Activated CD8-positive, alpha-beta T cell treated with anti-CD3 and anti-CD28 coated beads, Interleukin-2, amount 10 ng/mL, durations not matched to agents 7 days and 5 days (primary cell): ENCODE measurements around the gene C16orf92. TPM values are rescaled to one million over a fixed set of nuclear protein-coding genes. Genes with fewer than 3 reads are reported as not detected.
A peak's percentile ranks its signal among the peaks of the same experiment; 100 is the strongest.

Experiments used
- ATAC-seq: fragments of 150-1000 bp; cut with Tn5 transposase; one replicate; pipeline ENCODE4 v1.10.0; 2021; ENCODE audit warnings: moderate library complexity
- CTCF ChIA-PET: fragments of 350-600 bp; sonication (Branson Sonifier 250); formaldehyde crosslinking; loops from one replicate; lab custom pipeline; 2021; ENCODE audit warnings: antibody characterized with exemption; lab: Charles Lee
- POLR2A ChIA-PET: fragments of 350-600 bp; sonication (Branson Sonifier 250); formaldehyde crosslinking; loops from one replicate; lab custom pipeline; 2021; ENCODE audit warnings: antibody characterized with exemption; lab: Charles Lee
- DNase-seq: peaks from one replicate; pipeline ENCODE4 v3.0.0-alpha.2; 2020
- H3K27ac Mint-ChIP-seq: one replicate; pipeline ENCODE4 v1.8.0; 2021; ENCODE audit warnings: mild to moderate bottlenecking, mixed read lengths
- H3K27me3 Mint-ChIP-seq: one replicate; pipeline ENCODE4 v1.8.0; 2021; ENCODE audit warnings: low read depth, mixed read lengths
- H3K36me3 Mint-ChIP-seq: one replicate; pipeline ENCODE4 v1.8.0; 2021; ENCODE audit warnings: low read depth, mixed read lengths
- H3K4me1 Mint-ChIP-seq: one replicate; pipeline ENCODE4 v1.8.0; 2021; ENCODE audit warnings: low read depth, mixed read lengths
- H3K4me3 Mint-ChIP-seq: one replicate; pipeline ENCODE4 v1.8.0; 2021; ENCODE audit warnings: mild to moderate bottlenecking, mixed read lengths
- H3K9me3 Mint-ChIP-seq: one replicate; pipeline ENCODE4 v1.8.0; 2022; ENCODE audit warnings: mixed read lengths; ENCODE audit not compliant: insufficient read depth
- total RNA-seq, 2 experiments: library from RNA; stranded (reverse); gene quantifications; one replicate each; pipeline ENCODE4 v1.2.3, GENCODE V29; 2021

Gene C16orf92
- total RNA-seq, 2 experiments from 2014 or later, result not detected

DNA sequence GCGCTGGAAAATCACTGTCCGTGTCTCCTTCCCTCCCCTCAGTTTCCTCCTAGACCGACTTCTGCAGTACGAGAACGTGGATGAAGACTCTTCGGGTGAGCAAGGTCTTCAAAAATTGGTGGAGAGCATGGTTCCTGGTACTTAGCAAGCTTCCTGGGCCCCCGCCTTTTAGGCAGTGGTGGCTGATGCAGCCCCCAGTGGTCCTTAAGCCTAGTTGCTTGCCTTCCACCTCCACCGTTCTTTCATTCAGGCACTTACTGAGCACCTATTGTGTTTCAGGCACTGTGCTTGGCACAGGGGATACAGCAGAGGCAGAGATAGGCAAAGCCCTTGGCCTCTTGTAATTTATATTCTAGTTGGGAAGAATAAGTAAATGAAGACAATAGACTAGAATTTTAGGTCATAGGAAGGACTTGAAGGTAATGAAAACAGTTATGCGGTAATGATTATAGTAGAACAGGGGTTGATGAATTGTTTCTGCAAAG is 26.2 kb upstream of the C16orf92 start:
- H3K4me3 Mint-ChIP-seq, result peak overlapping the region; percentile 99
- DNase-seq (peak; percentile 35), ATAC-seq (no peak)
- CTCF ChIA-PET, result interaction anchor here (1.1 to 3.0 kb wide), 7 partner anchors 9 to 207 kb away, joined by 3 to 11 read pairs (median 4); partner anchors contain the start of genes KIF22 and TAOK2
- peaks cover 51% of the 10 kb centered on the region for H3K36me3 Mint-ChIP-seq
- no peaks in the 10 kb centered on the region for H3K9me3 Mint-ChIP-seq
- no peaks in the 10 kb centered on the region for H3K27me3 Mint-ChIP-seq
- H3K4me1 Mint-ChIP-seq, result peaks cover 33% of the 10 kb centered on the region
- peak overlapping the region; percentile 96 for H3K27ac Mint-ChIP-seq
- POLR2A ChIA-PET, result interaction anchor here (0.6 to 5.0 kb wide), 5 partner anchors 23 to 328 kb away, joined by 3 to 48 read pairs (median 13); partner anchors contain the start of genes KCTD13, KIF22, TAOK2 and TMEM219

DNA sequence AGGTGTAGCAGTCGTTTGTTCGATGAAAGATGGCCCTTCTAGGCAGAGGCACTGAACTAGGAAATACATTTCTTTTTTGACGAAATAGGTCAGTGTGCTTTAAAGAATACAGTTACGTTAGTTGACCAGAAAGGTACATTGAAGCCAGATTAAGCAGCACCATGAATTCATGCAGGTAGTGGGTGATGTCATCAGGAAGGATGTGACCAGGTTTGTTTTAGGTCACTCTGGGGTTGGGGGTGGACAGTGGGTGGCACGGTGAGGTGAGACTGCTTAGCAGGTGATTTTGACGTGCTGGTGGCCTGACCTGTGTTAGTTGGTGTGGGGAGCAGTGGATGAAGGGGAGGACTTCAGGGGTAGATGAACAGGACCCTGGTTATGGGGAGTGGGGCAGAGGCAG is 23.4 kb upstream of the C16orf92 start:
- Mint-ChIP-seq H3K36me3 (peaks cover 46% of the 10 kb centered on the region), H3K4me3 (no peak overlapping the region), H3K27ac (no peak overlapping the region), H3K9me3 (no peaks in the 10 kb centered on the region), H3K4me1 (peaks cover 24% of the 10 kb centered on the region), H3K27me3 (no peaks in the 10 kb centered on the region)
- ChIA-PET CTCF (no interaction called here), POLR2A (no interaction called here)
- ATAC-seq (no peak), DNase-seq (no peak)

DNA sequence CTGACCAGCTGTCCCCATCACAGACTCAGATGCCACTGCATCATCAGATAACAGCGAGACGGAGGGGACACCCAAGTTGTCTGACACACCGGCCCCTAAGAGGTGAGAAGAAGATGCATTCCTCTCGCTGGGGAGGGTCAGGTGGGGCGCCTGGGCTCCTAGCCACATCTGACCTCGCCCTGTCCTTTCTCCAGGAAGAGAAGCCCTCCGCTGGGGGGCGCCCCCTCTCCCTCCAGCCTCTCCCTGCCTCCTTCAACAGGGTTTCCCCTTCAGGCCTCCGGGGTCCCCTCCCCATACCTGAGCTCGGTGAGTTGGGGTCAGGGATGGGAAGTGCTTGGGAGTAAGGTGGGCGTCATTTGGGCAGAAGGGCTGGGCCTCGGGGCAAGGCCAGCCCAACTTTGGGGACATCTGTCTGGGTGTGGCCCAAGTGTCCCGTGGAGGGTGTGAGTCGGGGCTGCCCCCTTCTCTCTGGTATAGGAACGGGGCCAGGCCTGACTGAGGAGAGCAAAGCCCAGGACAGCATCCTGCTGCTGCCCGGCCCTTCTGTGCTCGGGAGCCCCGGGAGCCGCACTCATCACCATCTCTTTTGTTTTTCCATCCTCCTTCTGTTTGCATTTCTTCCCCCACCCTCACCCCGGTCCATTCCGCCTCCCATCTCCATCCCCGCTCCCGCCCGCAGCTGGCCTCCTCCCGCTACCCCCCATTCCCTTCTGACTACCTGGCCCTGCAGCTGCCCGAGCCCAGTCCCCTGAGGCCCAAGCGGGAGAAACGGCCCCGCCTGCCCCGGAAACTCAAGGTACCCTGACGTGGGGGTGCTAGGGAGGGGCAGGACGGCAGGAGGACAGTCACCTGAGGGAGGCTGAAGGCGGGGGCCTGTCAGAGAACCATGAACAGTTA is 22.0 kb upstream of the C16orf92 start:
- CTCF ChIA-PET, result no interaction called here
- H3K9me3 Mint-ChIP-seq, result no peaks in the 10 kb centered on the region
- no peak overlapping the region for H3K27ac Mint-ChIP-seq
- DNase-seq, result no peak
- peaks cover 45% of the 10 kb centered on the region for H3K36me3 Mint-ChIP-seq
- ATAC-seq, result no peak
- POLR2A ChIA-PET, result no interaction called here
- H3K4me3 Mint-ChIP-seq, result no peak overlapping the region
- H3K4me1 Mint-ChIP-seq, result peaks cover 19% of the 10 kb centered on the region
- H3K27me3 Mint-ChIP-seq, result no peaks in the 10 kb centered on the region

DNA sequence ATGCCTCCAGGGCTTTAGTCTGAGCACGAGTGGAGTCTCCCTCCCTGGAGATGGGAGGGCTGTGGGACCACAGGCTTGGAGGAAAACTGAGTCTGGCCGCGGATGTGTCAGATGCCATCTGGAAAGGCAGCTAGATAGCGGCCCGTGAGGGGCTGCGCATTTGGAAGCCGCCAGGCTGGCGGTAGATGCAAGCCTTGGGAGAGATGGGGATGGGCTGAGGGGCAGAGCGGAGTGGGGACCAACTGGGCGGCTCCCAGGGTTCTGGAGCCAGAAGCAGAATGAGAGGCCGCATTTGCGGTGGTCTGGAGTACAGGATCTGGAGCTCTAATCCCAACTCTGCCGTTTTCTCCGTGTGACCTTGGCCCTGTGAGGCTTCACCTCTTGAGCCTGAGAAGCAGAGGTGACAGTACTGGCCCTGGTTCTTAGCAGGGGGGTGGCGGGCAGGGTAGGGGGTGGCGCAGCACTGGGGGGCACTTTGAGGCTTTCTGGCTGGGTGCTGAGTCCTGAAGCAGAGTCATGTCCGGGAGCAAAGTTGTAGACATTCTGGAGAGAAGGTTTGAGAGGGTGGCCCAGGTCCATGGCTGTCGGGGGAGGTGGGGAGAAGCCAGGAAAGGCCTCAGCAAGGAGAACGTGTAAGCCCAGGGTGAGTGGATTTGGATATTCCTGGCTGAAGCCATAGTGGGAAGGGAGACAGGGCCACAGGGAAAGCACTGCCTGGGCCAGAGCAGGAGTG is 20.2 kb upstream of the C16orf92 start:
- POLR2A ChIA-PET, result interaction anchor here (1.6 kb wide), 1 partner anchor 41 kb away, joined by 4 read pairs; the partner anchor contains the start of gene TMEM219
- peak overlapping the region; percentile 52 for H3K27ac Mint-ChIP-seq
- H3K27me3 Mint-ChIP-seq, result no peaks in the 10 kb centered on the region

DNA sequence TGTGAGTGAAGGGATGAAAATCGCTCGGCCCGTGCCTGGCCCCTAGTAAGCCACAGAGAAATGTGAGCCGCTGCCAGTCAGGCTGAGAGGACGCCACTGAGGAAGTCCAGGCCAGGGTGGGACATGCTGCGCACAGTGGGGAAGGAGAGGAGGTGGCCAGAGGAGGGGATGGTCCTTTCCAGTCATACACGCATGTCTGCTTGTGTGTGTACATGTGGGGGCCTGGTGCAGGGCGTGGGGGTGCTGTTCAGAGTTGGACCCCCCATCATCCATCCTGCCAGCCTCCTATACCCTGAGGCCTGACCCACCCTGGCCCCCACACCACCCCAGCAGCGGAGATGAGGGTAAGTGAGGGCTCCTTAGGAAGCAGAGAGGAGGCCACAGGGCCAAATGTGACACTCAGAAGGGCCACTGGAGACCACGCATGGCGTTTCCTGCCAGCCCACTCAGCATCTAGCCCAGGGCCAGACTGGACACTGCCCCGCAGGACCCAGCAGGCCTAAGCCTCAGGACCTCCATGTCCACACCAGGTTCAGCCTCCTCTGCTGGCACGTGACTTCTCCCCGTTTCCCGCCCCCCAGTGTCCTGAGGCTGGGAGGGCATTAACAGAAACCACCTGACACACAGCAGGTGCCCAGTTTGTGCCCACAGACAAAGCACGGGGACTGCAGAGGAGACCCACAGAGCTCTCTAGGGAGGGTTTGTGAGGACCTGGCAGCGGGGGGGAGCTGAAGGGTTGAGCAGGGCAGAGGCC is 19.2 kb upstream of the C16orf92 start:
- Mint-ChIP-seq H3K36me3 (peaks cover 27% of the 10 kb centered on the region), H3K27ac (no peak overlapping the region), H3K4me3 (no peak overlapping the region), H3K9me3 (no peaks in the 10 kb centered on the region), H3K27me3 (no peaks in the 10 kb centered on the region), H3K4me1 (peaks cover 7% of the 10 kb centered on the region)
- no peak for ATAC-seq
- ChIA-PET POLR2A (interaction anchor here (0.8 to 1.6 kb wide), 3 partner anchors 8 to 304 kb away, joined by 3 to 4 read pairs (median 4); partner anchors contain the start of genes HIRIP3 and TMEM219), CTCF (interaction anchor here (1.2 to 2.2 kb wide), 3 partner anchors 22 to 42 kb away, joined by 3 to 6 read pairs (median 5); partner anchors contain the start of gene TMEM219)
- DNase-seq, result no peak

More for the DNA sequence above, 20.2 kb upstream of the C16orf92 start:
- Mint-ChIP-seq H3K9me3 (no peaks in the 10 kb centered on the region), H3K4me3 (no peak overlapping the region), H3K4me1 (peaks cover 13% of the 10 kb centered on the region), H3K36me3 (peaks cover 35% of the 10 kb centered on the region)
- DNase-seq (no peak), ATAC-seq (no peak)
- CTCF ChIA-PET, result no interaction called here

DNA sequence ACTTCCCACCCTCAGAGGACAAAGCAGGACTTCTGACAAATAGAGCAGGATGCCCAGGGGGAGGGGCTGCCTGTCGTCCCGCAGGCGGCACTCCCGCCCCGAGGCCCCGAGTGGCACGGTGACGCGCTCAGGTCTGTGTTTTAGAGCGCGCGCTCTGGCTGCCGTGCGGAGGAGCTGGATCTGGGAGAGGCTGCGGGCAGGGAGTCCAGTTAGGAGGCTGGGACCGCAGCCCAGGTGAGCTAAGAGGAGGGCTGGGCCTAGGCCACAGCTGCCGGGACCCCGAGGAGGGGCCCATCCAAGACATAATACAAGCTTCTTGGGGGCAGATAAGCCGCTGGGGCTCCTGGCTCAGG is 18.6 kb upstream of the C16orf92 start:
- Mint-ChIP-seq H3K27ac (no peak overlapping the region), H3K4me3 (no peak overlapping the region), H3K27me3 (peaks cover under 1% of the 10 kb centered on the region), H3K4me1 (peaks cover 6% of the 10 kb centered on the region), H3K9me3 (no peaks in the 10 kb centered on the region), H3K36me3 (peaks cover 22% of the 10 kb centered on the region)
- ChIA-PET CTCF (interaction anchor here (0.7 to 2.2 kb wide), 4 partner anchors 23 to 304 kb away, joined by 3 to 6 read pairs (median 4); partner anchors contain the start of gene TMEM219), POLR2A (interaction anchor here (0.8 to 1.3 kb wide), 2 partner anchors 9 to 304 kb away, joined by 3 to 4 read pairs; partner anchors contain the start of gene HIRIP3)
- DNase-seq, result no peak
- ATAC-seq, result no peak

DNA sequence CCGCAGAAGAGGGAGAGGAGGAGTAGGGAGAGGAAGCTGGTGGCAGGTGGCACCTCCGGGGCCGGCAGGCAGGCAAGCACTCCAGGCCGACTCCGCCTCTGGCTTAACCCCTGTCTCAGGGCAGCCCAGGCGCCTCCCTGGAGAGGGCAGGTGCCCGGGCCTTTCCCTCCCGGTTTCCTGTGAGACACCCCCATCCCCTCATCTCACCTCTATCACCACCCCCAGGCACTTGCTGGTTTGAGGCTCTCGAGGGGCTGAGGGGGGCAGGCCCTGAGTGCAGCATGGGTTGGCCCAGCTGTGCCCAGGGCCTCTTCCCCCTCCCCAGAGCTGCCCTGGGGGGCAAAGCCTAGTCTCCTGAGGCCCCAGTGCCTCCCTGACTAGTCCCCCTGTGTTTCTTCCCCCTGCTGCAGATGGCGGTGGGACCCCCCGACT is 18.2 kb upstream of the C16orf92 start:
- H3K9me3 Mint-ChIP-seq, result no peaks in the 10 kb centered on the region
- POLR2A ChIA-PET, result interaction anchor here (0.8 to 1.3 kb wide), 2 partner anchors 9 to 305 kb away, joined by 3 to 4 read pairs; partner anchors contain the start of gene HIRIP3
- ATAC-seq, result peak; percentile 2

DNA sequence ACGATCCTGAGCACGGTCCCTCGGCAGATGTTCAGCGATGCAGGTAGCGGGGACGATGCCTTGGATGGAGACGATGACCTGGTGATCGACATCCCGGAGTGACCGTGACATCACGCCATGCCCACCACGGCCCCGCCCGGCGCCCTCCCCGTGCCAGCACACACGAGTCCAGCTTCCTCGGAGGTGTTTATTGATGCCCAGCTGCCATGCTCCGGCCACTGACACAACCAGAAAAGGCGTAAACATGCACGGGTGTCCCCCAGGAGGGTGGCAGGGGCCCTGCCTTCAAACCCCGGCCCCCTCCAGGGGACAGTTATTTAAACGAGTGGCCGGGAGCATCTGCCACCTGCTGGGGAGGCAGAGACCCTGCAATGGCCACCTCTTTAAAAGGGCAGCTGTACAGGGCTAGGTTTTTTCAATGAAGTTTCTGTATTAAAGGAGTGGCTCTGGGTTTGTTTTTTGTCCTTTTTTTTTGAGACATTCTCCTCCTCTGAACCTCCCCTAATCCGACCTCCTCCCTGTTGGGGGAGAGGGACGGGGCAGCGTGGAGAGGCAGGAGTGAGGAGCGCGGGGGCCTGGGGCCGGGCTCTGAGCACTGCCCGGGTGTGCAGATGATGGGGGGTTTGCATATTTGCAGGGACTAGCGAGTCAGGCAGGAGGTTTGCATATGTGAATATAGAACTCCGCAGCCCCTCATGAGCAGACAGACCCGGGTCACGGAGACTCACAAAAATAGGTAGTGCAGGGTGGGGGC is 17.5 kb upstream of the C16orf92 start:
- Mint-ChIP-seq H3K27ac (no peak overlapping the region), H3K9me3 (no peaks in the 10 kb centered on the region), H3K27me3 (peaks cover 11% of the 10 kb centered on the region), H3K4me1 (peaks cover 6% of the 10 kb centered on the region), H3K36me3 (peaks cover 16% of the 10 kb centered on the region), H3K4me3 (no peak overlapping the region)
- peak; percentile 51 for ATAC-seq
- DNase-seq, result peak; percentile 53
- ChIA-PET CTCF (interaction anchor here (0.7 to 2.2 kb wide), 10 partner anchors 9 to 304 kb away, joined by 3 to 6 read pairs (median 4); partner anchors contain the start of genes KCTD13 and MAZ), POLR2A (interaction anchor here (0.5 to 1.3 kb wide), 3 partner anchors 32 to 305 kb away, joined by 3 to 4 read pairs (median 3); partner anchors contain the start of gene TAOK2)

More for the DNA sequence above, 18.2 kb upstream of the C16orf92 start:
- Mint-ChIP-seq H3K27me3 (peaks cover 5% of the 10 kb centered on the region), H3K4me3 (no peak overlapping the region), H3K36me3 (peaks cover 18% of the 10 kb centered on the region), H3K4me1 (peaks cover 2% of the 10 kb centered on the region), H3K27ac (no peak overlapping the region)
- CTCF ChIA-PET, result interaction anchor here (0.7 to 2.2 kb wide), 4 partner anchors 23 to 304 kb away, joined by 3 to 6 read pairs (median 4); partner anchors contain the start of gene TMEM219
- no peak for DNase-seq

DNA sequence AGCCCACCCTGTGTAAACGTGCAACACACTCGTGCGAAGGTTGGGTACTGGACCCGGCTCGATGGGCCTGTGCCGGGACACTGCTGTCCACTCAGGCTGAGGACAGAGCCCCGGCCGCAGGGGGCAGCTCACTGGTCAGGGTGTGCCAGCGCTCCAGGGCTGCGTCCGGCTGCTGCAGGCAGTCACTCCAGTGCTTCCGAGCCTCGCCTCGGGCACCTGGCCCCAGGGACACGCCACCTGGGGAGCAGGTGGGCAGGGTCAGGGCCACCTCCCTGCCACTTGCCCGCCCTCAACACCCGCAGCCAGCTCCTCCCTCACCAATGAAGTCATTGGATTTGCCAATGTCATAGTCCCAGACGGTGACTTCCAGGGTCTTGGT is 16.9 kb upstream of the C16orf92 start:
- peaks cover 7% of the 10 kb centered on the region for H3K4me1 Mint-ChIP-seq
- ATAC-seq (no peak), DNase-seq (no peak)
- ChIA-PET CTCF (interaction anchor here (0.7 to 2.2 kb wide), 10 partner anchors 9 to 305 kb away, joined by 3 to 6 read pairs (median 4); partner anchors contain the start of genes KCTD13 and MAZ), POLR2A (interaction anchor here (0.5 to 1.2 kb wide), 2 partner anchors 32 to 133 kb away, joined by 3 read pairs; partner anchors contain the start of gene TAOK2)
- peaks cover 13% of the 10 kb centered on the region for H3K27me3 Mint-ChIP-seq
- no peak overlapping the region for H3K4me3 Mint-ChIP-seq
- H3K27ac Mint-ChIP-seq, result no peak overlapping the region
- H3K36me3 Mint-ChIP-seq, result peaks cover 16% of the 10 kb centered on the region
- no peaks in the 10 kb centered on the region for H3K9me3 Mint-ChIP-seq
